ENCODE measurements around the gene KLK4. TPM values are rescaled to one million over a fixed set of nuclear protein-coding genes. Genes with fewer than 3 reads are reported as not detected.

Gene KLK4
- total and polyA plus RNA-seq, 2 experiments from 2014 or later: 0.33 TPM; not detected in 1

- H3K27me3 ChIP-seq: peaks cover 49% of the 10 kb centered on the region
- no peak overlapping the region for H3K27ac ChIP-seq
- no peak overlapping the region for H2AFZ ChIP-seq
- no peaks in the 10 kb centered on the region for H3K9me2 ChIP-seq (replicated peaks; ENCODE audit: insufficient read depth)
- H3K9me3 ChIP-seq (ENCODE audit: low read depth): no peaks in the 10 kb centered on the region
- no peaks in the 10 kb centered on the region for H4K20me1 ChIP-seq (ENCODE audit: insufficient read depth, poor library complexity, severe bottlenecking)
- H3K4me2 ChIP-seq: no peak overlapping the region
- H3K36me3 ChIP-seq (replicated peaks; ENCODE audit: insufficient read depth, low read depth): no peaks in the 10 kb centered on the region
- H3K4me3 ChIP-seq: no peak overlapping the region
- no peaks in the 10 kb centered on the region for H3K79me2 ChIP-seq
- DNase-seq (ENCODE audit: low spot score): peak; percentile 36
- WGBS (ENCODE audit: low lambda C conversion rate, missing lambda C conversion rate): 14% methylated on average over 5 of the region's 5 CpGs
- H3K4me1 ChIP-seq (ENCODE audit: insufficient read depth): no peaks in the 10 kb centered on the region
- TF ChIP-seq, protein P1, sequence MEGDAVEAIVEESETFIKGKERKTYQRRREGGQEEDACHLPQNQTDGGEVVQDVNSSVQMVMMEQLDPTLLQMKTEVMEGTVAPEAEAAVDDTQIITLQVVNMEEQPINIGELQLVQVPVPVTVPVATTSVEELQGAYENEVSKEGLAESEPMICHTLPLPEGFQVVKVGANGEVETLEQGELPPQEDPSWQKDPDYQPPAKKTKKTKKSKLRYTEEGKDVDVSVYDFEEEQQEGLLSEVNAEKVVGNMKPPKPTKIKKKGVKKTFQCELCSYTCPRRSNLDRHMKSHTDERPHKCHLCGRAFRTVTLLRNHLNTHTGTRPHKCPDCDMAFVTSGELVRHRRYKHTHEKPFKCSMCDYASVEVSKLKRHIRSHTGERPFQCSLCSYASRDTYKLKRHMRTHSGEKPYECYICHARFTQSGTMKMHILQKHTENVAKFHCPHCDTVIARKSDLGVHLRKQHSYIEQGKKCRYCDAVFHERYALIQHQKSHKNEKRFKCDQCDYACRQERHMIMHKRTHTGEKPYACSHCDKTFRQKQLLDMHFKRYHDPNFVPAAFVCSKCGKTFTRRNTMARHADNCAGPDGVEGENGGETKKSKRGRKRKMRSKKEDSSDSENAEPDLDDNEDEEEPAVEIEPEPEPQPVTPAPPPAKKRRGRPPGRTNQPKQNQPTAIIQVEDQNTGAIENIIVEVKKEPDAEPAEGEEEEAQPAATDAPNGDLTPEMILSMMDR (IDR thresholded peaks at IDR 0.05; ENCODE audit: poor library complexity): peak; percentile 36
- no peak for TF ChIP-seq EZH2phosphoT487 (IDR thresholded peaks at IDR 0.05; ENCODE audit: low read depth, severe bottlenecking, unreplicated experiment)
Measured at GRCh38 chr19:50906217-50906616, 5.0 kb downstream of the KLK4 start.

DNA sequence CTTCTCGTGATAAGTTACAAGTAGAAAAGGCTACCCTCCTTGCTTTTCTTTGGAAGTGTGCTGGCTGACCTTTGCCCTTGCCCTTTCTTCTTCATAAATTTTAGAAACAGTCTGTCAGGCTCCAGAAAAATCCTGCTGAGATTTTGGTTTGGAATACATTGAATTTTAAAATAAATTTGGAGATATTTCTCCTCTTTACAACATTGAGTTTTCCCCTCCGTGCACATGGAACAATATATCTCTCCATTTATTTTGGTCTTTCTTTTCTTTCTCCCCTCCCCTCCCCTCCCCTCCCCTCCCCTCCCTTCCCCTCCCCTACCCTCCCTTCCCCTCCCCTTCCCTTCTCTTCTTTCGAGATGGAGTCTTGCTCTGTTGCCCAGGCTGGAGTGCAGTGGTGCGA, 8.6 kb downstream of the KLK4 start:
- DNase-seq (ENCODE audit: low spot score): no peak
- no peaks in the 10 kb centered on the region for H3K9me3 ChIP-seq (ENCODE audit: low read depth)
- H3K27me3 ChIP-seq: peaks cover 25% of the 10 kb centered on the region
- H2AFZ ChIP-seq: no peak overlapping the region
- no peaks in the 10 kb centered on the region for H3K4me1 ChIP-seq (ENCODE audit: insufficient read depth)
- no peaks in the 10 kb centered on the region for H4K20me1 ChIP-seq (ENCODE audit: insufficient read depth, poor library complexity, severe bottlenecking)
- no peak overlapping the region for H3K4me3 ChIP-seq
- H3K36me3 ChIP-seq (replicated peaks; ENCODE audit: insufficient read depth, low read depth): no peaks in the 10 kb centered on the region
- H3K4me2 ChIP-seq: no peak overlapping the region
- H3K9me2 ChIP-seq (replicated peaks; ENCODE audit: insufficient read depth): no peaks in the 10 kb centered on the region
- no peaks in the 10 kb centered on the region for H3K79me2 ChIP-seq
- 69% methylated on average over 4 of the region's 4 CpGs for WGBS (ENCODE audit: low lambda C conversion rate, missing lambda C conversion rate)
- H3K27ac ChIP-seq: no peak overlapping the region
- TF ChIP-seq EZH2phosphoT487 (IDR thresholded peaks at IDR 0.05; ENCODE audit: low read depth, severe bottlenecking, unreplicated experiment): no peak
- TF ChIP-seq, protein P1 (IDR thresholded peaks at IDR 0.05; ENCODE audit: poor library complexity): no peak
- TF ChIP-seq EZH2 (IDR thresholded peaks at IDR 0.05; ENCODE audit: borderline replicate concordance): no peak

GRCh38 chr19:50899569-50899968, 11.6 kb downstream of the KLK4 start:
- H3K4me1 ChIP-seq (ENCODE audit: insufficient read depth): no peaks in the 10 kb centered on the region
- 94% methylated on average over 3 of the region's 3 CpGs for WGBS (ENCODE audit: low lambda C conversion rate, missing lambda C conversion rate)
- peaks cover 11% of the 10 kb centered on the region for H3K27me3 ChIP-seq
- no peaks in the 10 kb centered on the region for H3K9me3 ChIP-seq (ENCODE audit: low read depth)
- H3K4me3 ChIP-seq: no peak overlapping the region
- H3K36me3 ChIP-seq (replicated peaks; ENCODE audit: insufficient read depth, low read depth): no peaks in the 10 kb centered on the region
- H3K4me2 ChIP-seq: no peak overlapping the region
- no peaks in the 10 kb centered on the region for H3K79me2 ChIP-seq
- no peak for DNase-seq (ENCODE audit: low spot score)
- H2AFZ ChIP-seq: no peak overlapping the region
- H3K9me2 ChIP-seq (replicated peaks; ENCODE audit: insufficient read depth): no peaks in the 10 kb centered on the region
- no peak overlapping the region for H3K27ac ChIP-seq
- H4K20me1 ChIP-seq (ENCODE audit: insufficient read depth, poor library complexity, severe bottlenecking): no peaks in the 10 kb centered on the region
- TF ChIP-seq EZH2 (IDR thresholded peaks at IDR 0.05; ENCODE audit: borderline replicate concordance): no peak
- no peak for TF ChIP-seq EZH2phosphoT487 (IDR thresholded peaks at IDR 0.05; ENCODE audit: low read depth, severe bottlenecking, unreplicated experiment)
- TF ChIP-seq, protein P1 (IDR thresholded peaks at IDR 0.05; ENCODE audit: poor library complexity): no peak

GRCh38 chr19:50898018-50898417, 13.2 kb downstream of the KLK4 start:
- no peaks in the 10 kb centered on the region for H3K36me3 ChIP-seq (replicated peaks; ENCODE audit: insufficient read depth, low read depth)
- no peaks in the 10 kb centered on the region for H3K9me2 ChIP-seq (replicated peaks; ENCODE audit: insufficient read depth)
- WGBS (ENCODE audit: low lambda C conversion rate, missing lambda C conversion rate): 74% methylated on average over 4 of the region's 4 CpGs
- no peaks in the 10 kb centered on the region for H3K79me2 ChIP-seq
- H3K4me1 ChIP-seq (ENCODE audit: insufficient read depth): no peaks in the 10 kb centered on the region
- no peaks in the 10 kb centered on the region for H3K9me3 ChIP-seq (ENCODE audit: low read depth)
- H3K4me2 ChIP-seq: no peak overlapping the region
- H4K20me1 ChIP-seq (ENCODE audit: insufficient read depth, poor library complexity, severe bottlenecking): no peaks in the 10 kb centered on the region
- no peak overlapping the region for H3K27ac ChIP-seq
- no peak overlapping the region for H2AFZ ChIP-seq
- TF ChIP-seq, protein P1 (IDR thresholded peaks at IDR 0.05; ENCODE audit: poor library complexity): no peak
- no peak for TF ChIP-seq EZH2phosphoT487 (IDR thresholded peaks at IDR 0.05; ENCODE audit: low read depth, severe bottlenecking, unreplicated experiment)
- no peak for TF ChIP-seq EZH2 (IDR thresholded peaks at IDR 0.05; ENCODE audit: borderline replicate concordance)
- DNase-seq (ENCODE audit: low spot score): no peak
- H3K27me3 ChIP-seq: peaks cover 11% of the 10 kb centered on the region
- H3K4me3 ChIP-seq: no peak overlapping the region

All from hepatocyte (in vitro differentiated cells).